ENCODE measurements around the gene PGBD1. TPM values are rescaled to one million over a fixed set of nuclear protein-coding genes. Genes with fewer than 3 reads are reported as not detected.

Gene PGBD1
- total and polyA plus RNA-seq, 2 experiments from 2014 or later, result 7.5 to 10.5 TPM

DNA sequence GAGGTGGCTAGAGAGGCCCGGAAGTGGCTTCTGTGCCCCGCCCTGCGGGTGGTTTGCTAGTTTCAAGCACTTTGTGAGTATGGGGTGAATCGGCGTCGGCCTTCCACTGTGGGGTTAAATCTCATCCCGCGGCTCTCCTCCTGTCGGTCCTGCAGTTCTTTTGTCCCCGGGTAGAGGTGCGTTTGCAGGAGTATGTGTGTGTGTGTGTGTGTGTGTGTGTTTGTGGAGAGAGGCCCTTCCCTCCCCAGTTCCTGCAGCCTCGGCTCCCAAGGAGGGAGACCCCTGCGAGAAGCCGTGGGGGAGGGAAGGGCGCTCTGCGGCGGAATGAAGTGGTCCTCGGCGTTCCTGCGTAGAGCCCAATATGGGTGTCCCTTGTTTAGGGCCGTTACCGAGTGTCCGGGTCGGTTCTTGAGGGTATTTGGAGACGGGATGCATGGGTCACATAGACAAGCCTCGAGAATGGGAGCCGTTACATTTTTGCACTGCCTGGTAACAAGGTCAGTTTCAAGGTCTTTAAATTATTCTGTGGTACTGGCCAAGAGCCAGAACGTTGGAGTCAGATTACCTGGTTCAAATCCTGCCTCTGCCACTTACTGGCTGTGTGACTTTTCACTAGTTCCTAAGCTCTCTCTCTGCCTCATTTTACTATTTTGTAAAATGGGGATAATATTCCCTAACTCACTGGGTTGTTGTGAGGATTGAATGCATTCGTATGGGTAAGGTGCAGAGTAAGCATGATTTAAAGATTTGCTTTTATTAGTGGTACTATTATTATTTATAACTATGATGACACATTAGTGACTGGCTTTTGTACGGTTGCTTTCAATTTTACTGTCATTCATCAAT is 68.7 kb downstream of the PGBD1 start, which contains the start of gene ZKSCAN3:
TSS of gene ZKSCAN3 (plus strand) at position 56 of the 846 bp plus-strand sequence. CDS start 9,640 bp downstream, outside the sequence.
- peak within 1 kb of the TSS; percentile 75; the same call in 1 of the 2 replicates for H3K27ac ChIP-seq (ENCODE audit: low read depth)
- peaks cover 45% of the 10 kb centered on the region for H3K79me2 ChIP-seq (replicated peaks; ENCODE audit: insufficient read depth)
- Mint-ChIP-seq H3K27me3 (ENCODE audit: insufficient read depth, low read depth, poor library complexity) (peaks cover 12% of the 10 kb centered on the region), H3K36me3 (ENCODE audit: low read depth) (peaks cover 25% of the 10 kb centered on the region), H3K4me1 (peaks cover 19% of the 10 kb centered on the region), H3K9me3 (peaks cover 12% of the 10 kb centered on the region; the same call in 2 of the 3 replicates), H3K4me3 (peak within 1 kb of the TSS; percentile 99), H3K27ac (peak within 1 kb of the TSS; percentile 99)
- peaks cover 8% of the 10 kb centered on the region; the same call in 1 of the 2 replicates for H4K20me1 ChIP-seq (replicated peaks; ENCODE audit: insufficient read depth)
- no peaks in the 10 kb centered on the region for H3F3A ChIP-seq (replicated peaks; ENCODE audit: low read depth)
- TF ChIP-seq, protein P1, sequence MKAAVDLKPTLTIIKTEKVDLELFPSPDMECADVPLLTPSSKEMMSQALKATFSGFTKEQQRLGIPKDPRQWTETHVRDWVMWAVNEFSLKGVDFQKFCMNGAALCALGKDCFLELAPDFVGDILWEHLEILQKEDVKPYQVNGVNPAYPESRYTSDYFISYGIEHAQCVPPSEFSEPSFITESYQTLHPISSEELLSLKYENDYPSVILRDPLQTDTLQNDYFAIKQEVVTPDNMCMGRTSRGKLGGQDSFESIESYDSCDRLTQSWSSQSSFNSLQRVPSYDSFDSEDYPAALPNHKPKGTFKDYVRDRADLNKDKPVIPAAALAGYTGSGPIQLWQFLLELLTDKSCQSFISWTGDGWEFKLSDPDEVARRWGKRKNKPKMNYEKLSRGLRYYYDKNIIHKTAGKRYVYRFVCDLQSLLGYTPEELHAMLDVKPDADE (IDR thresholded peaks at IDR 0.05), result peak; percentile 43; the same call in 1 of the 2 replicates
- TF ChIP-seq POLR2AphosphoS5 (IDR thresholded peaks at IDR 0.05; ENCODE audit: low read depth), result peak; percentile 85
- TF ChIP-seq EZH2phosphoT487 (IDR thresholded peaks at IDR 0.05; ENCODE audit: unreplicated experiment), result no peak
- no peak for TF ChIP-seq ZNF331 (CRISPR knock-in tag; IDR thresholded peaks at IDR 0.05; ENCODE audit: low read depth)
- no peaks in the 10 kb centered on the region for H3K36me3 ChIP-seq (ENCODE audit: insufficient read depth)
- H2AFZ ChIP-seq, result peak within 1 kb of the TSS; percentile 93
- H3K4me3 ChIP-seq, result peak within 1 kb of the TSS; percentile 78
- peak; percentile 93 for DNase-seq (ENCODE audit: low spot score)
- H3K4me1 ChIP-seq (ENCODE audit: insufficient read depth), result peaks cover 10% of the 10 kb centered on the region
- H3K27me3 ChIP-seq (ENCODE audit: insufficient read depth), result no peaks in the 10 kb centered on the region
- no peaks in the 10 kb centered on the region for H3K9me2 ChIP-seq (ENCODE audit: insufficient read depth)
- peak; percentile 98 for ATAC-seq
- peak within 1 kb of the TSS; percentile 91 for H3K4me2 ChIP-seq

DNA sequence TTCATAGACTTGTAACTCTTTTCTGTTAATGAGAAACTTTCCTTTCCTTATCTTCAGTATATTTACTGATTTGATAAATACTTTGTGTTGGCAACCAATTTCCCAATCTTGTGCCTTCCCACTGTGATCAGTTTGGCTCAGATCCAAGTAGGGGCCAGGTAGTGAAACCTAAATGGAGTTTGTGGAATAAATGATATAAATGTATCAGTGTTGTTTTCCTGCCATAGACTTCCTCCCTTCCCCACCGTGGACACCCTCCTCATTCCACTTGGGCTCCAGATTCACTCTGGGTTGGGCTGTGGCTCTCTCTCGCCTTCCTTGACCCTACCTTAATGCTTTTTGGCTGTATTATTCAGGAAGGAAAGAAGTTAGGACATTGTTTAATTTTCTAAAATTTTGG is 69.7 kb downstream of the PGBD1 start:
- Histone ChIP-seq H3K4me1 (ENCODE audit: insufficient read depth) (peaks cover 10% of the 10 kb centered on the region), H3K9me2 (ENCODE audit: insufficient read depth) (no peaks in the 10 kb centered on the region), H4K20me1 (replicated peaks; ENCODE audit: insufficient read depth) (peaks cover 8% of the 10 kb centered on the region; the same call in 1 of the 2 replicates), H3K4me3 (peak overlapping the region; percentile 78), H3F3A (replicated peaks; ENCODE audit: low read depth) (no peaks in the 10 kb centered on the region), H3K79me2 (replicated peaks; ENCODE audit: insufficient read depth) (peaks cover 45% of the 10 kb centered on the region), H3K27ac (ENCODE audit: low read depth) (no peak overlapping the region), H2AFZ (no peak overlapping the region), H3K36me3 (ENCODE audit: insufficient read depth) (no peaks in the 10 kb centered on the region), H3K27me3 (ENCODE audit: insufficient read depth) (no peaks in the 10 kb centered on the region), H3K4me2 (peak overlapping the region; percentile 91)
- H3K27me3 Mint-ChIP-seq (ENCODE audit: insufficient read depth, low read depth, poor library complexity), result peaks cover 12% of the 10 kb centered on the region
- TF ChIP-seq, protein P2, sequence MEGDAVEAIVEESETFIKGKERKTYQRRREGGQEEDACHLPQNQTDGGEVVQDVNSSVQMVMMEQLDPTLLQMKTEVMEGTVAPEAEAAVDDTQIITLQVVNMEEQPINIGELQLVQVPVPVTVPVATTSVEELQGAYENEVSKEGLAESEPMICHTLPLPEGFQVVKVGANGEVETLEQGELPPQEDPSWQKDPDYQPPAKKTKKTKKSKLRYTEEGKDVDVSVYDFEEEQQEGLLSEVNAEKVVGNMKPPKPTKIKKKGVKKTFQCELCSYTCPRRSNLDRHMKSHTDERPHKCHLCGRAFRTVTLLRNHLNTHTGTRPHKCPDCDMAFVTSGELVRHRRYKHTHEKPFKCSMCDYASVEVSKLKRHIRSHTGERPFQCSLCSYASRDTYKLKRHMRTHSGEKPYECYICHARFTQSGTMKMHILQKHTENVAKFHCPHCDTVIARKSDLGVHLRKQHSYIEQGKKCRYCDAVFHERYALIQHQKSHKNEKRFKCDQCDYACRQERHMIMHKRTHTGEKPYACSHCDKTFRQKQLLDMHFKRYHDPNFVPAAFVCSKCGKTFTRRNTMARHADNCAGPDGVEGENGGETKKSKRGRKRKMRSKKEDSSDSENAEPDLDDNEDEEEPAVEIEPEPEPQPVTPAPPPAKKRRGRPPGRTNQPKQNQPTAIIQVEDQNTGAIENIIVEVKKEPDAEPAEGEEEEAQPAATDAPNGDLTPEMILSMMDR (conservative IDR thresholded peaks at IDR 0.05; ENCODE audit: low read depth in 2 of 2), result no peak
- TF ChIP-seq, protein P1 (IDR thresholded peaks at IDR 0.05), result no peak
- no peak for TF ChIP-seq STAT1 (IDR thresholded peaks at IDR 0.05; ENCODE audit: unreplicated experiment)
- TF ChIP-seq, protein P3, sequence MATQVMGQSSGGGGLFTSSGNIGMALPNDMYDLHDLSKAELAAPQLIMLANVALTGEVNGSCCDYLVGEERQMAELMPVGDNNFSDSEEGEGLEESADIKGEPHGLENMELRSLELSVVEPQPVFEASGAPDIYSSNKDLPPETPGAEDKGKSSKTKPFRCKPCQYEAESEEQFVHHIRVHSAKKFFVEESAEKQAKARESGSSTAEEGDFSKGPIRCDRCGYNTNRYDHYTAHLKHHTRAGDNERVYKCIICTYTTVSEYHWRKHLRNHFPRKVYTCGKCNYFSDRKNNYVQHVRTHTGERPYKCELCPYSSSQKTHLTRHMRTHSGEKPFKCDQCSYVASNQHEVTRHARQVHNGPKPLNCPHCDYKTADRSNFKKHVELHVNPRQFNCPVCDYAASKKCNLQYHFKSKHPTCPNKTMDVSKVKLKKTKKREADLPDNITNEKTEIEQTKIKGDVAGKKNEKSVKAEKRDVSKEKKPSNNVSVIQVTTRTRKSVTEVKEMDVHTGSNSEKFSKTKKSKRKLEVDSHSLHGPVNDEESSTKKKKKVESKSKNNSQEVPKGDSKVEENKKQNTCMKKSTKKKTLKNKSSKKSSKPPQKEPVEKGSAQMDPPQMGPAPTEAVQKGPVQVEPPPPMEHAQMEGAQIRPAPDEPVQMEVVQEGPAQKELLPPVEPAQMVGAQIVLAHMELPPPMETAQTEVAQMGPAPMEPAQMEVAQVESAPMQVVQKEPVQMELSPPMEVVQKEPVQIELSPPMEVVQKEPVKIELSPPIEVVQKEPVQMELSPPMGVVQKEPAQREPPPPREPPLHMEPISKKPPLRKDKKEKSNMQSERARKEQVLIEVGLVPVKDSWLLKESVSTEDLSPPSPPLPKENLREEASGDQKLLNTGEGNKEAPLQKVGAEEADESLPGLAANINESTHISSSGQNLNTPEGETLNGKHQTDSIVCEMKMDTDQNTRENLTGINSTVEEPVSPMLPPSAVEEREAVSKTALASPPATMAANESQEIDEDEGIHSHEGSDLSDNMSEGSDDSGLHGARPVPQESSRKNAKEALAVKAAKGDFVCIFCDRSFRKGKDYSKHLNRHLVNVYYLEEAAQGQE (IDR thresholded peaks at IDR 0.05; ENCODE audit: unreplicated experiment), result no peak
- no peak overlapping the region; the same call in 1 of the 2 replicates for H3K27ac Mint-ChIP-seq
- H3K9me3 Mint-ChIP-seq, result peaks cover 12% of the 10 kb centered on the region; the same call in 2 of the 3 replicates
- peaks cover 28% of the 10 kb centered on the region for H3K4me1 Mint-ChIP-seq
- peak overlapping the region; percentile 99 for H3K4me3 Mint-ChIP-seq
- peaks cover 25% of the 10 kb centered on the region for H3K36me3 Mint-ChIP-seq (ENCODE audit: low read depth)
- ATAC-seq (no peak), DNase-seq (ENCODE audit: low spot score) (no peak)

Data from GM23338 (cell line).